ENCODE measurements around the gene LGR5.
A peak's percentile ranks its signal among the peaks of the same experiment; 100 is the strongest.
"Not testable (repeated sequence)": the region's sequence is repeated elsewhere in the genome, so short reads cannot be mapped to it uniquely, and the experiment has no call there.

Gene LGR5

GRCh38 chr12:71551529-71551928 is 111.9 kb downstream of the LGR5 start:
- TF ChIP-seq, protein P1, sequence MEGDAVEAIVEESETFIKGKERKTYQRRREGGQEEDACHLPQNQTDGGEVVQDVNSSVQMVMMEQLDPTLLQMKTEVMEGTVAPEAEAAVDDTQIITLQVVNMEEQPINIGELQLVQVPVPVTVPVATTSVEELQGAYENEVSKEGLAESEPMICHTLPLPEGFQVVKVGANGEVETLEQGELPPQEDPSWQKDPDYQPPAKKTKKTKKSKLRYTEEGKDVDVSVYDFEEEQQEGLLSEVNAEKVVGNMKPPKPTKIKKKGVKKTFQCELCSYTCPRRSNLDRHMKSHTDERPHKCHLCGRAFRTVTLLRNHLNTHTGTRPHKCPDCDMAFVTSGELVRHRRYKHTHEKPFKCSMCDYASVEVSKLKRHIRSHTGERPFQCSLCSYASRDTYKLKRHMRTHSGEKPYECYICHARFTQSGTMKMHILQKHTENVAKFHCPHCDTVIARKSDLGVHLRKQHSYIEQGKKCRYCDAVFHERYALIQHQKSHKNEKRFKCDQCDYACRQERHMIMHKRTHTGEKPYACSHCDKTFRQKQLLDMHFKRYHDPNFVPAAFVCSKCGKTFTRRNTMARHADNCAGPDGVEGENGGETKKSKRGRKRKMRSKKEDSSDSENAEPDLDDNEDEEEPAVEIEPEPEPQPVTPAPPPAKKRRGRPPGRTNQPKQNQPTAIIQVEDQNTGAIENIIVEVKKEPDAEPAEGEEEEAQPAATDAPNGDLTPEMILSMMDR (IDR thresholded peaks at IDR 0.05; ENCODE audit: low read depth, low read length, missing control alignments), result peak; percentile 56
- no peak overlapping the region for H3K4me3 ChIP-seq (ENCODE audit: low read depth, low read length)
- peak; percentile 9 for DNase-seq (ENCODE audit: low read depth)
- in situ Hi-C loops (cut with HindIII; ENCODE audit: low sequenced_read_pairs), result no loop called here

- no peak overlapping the region for H3K4me3 ChIP-seq (ENCODE audit: low read depth, low read length)
- DNase-seq (ENCODE audit: low read depth), result no peak
- in situ Hi-C loops (cut with HindIII; ENCODE audit: low sequenced_read_pairs), result no loop called here
- TF ChIP-seq, protein P1 (IDR thresholded peaks at IDR 0.05; ENCODE audit: low read depth, low read length, missing control alignments), result no peak
These were observed 113.3 kb downstream of the LGR5 start for GRCh38 chr12:71552728-71553501.

GRCh38 chr12:71555191-71555590 is 115.6 kb downstream of the LGR5 start:
- in situ Hi-C loops (cut with HindIII; ENCODE audit: low sequenced_read_pairs), result no loop called here
- TF ChIP-seq, protein P1 (IDR thresholded peaks at IDR 0.05; ENCODE audit: low read depth, low read length, missing control alignments), result no peak
- H3K4me3 ChIP-seq (ENCODE audit: low read depth, low read length), result no peak overlapping the region
- DNase-seq (ENCODE audit: low read depth), result no peak

GRCh38 chr12:71555789-71556188 is 116.2 kb downstream of the LGR5 start:
- DNase-seq (ENCODE audit: low read depth); in situ Hi-C loops (cut with HindIII; ENCODE audit: low sequenced_read_pairs): not testable (repeated sequence)

GRCh38 chr12:71556448-71556847 is 116.8 kb downstream of the LGR5 start:
- H3K4me3 ChIP-seq (ENCODE audit: low read depth, low read length), result no peak overlapping the region
- no peak for DNase-seq (ENCODE audit: low read depth)
- in situ Hi-C loops (cut with HindIII; ENCODE audit: low sequenced_read_pairs), result no loop called here
- TF ChIP-seq, protein P1 (IDR thresholded peaks at IDR 0.05; ENCODE audit: low read depth, low read length, missing control alignments), result no peak

More at GRCh38 chr12:71555789-71556188, 116.2 kb downstream of the LGR5 start:
- not testable (repeated sequence) for H3K4me3 ChIP-seq (ENCODE audit: low read depth, low read length)

GRCh38 chr12:71556875-71557274 is 117.3 kb downstream of the LGR5 start:
- TF ChIP-seq, protein P1 (IDR thresholded peaks at IDR 0.05; ENCODE audit: low read depth, low read length, missing control alignments), result no peak
- in situ Hi-C loops (cut with HindIII; ENCODE audit: low sequenced_read_pairs), result no loop called here
- H3K4me3 ChIP-seq (ENCODE audit: low read depth, low read length), result no peak overlapping the region
- DNase-seq (ENCODE audit: low read depth), result peak; percentile 58

- DNase-seq (ENCODE audit: low read depth), result no peak
- no peak overlapping the region for H3K4me3 ChIP-seq (ENCODE audit: low read depth, low read length)
- in situ Hi-C loops (cut with HindIII; ENCODE audit: low sequenced_read_pairs), result no loop called here
- TF ChIP-seq, protein P1 (IDR thresholded peaks at IDR 0.05; ENCODE audit: low read depth, low read length, missing control alignments), result no peak
These were observed 118.8 kb downstream of the LGR5 start for GRCh38 chr12:71558445-71558844.

All from astrocyte of the cerebellum (primary cell).